Spleen (tissue), 7 donors: ENCODE data around the gene HJURP.

Experiments used
- CTCF ChIP-seq, 11 experiments: fragments of 200-600 bp in 7 of 11; fragments of 450-650 bp in 4 of 11; sonication (generic) in 4 of 11; IDR thresholded peaks in 8 of 11; conservative IDR thresholded peaks in 3 of 11; 1 replicate in 7 of 11; 2 replicates in 4 of 11; pipeline versions ENCODE4 v1.4.0 to v1.8.0; 2016 to 2021; ENCODE audit warnings: antibody characterized with exemption in 11 of 11, inconsistent platforms in 4 of 11, mild to moderate bottlenecking in 1 of 11
- POLR2A ChIP-seq, 3 donors: fragments of 450-650 bp; IDR thresholded peaks; one replicate each; pipeline ENCODE4 v1.5.1; 2017; ENCODE audit warnings: antibody characterized with exemption in 3 of 3, mild to moderate bottlenecking in 1 of 3
- donor health status: DM: no; HTN: no; CAD: no; lungs with moderate emphysema.
- donor health status: DM: no; HTN: no; CAD: no.
- donor health status: DM: no; HTN: no; CAD: no.

GRCh38 chr2:233871432-233871831, 17.1 kb upstream of the HJURP start:
- TF ChIP-seq CTCF (IDR thresholded peaks at IDR 0.05 in 8 of 11, conservative IDR thresholded peaks at IDR 0.05 in 3 of 11) (no peak), POLR2A (IDR thresholded peaks at IDR 0.05) (no peak)
